K562 (cell line): ENCODE measurements around the gene ITPR1. TPM values are rescaled to one million over a fixed set of nuclear protein-coding genes. Genes with fewer than 3 reads are reported as not detected.

ENCODE experiments used
- CTBP1 ChIP-seq: fragments of 450-650 bp; IDR thresholded peaks from 2 replicates; pipeline ENCODE4 v1.6.1; 2016; ENCODE audit warnings: borderline replicate concordance
- DPF2 ChIP-seq: fragments of 450-650 bp; IDR thresholded peaks from 2 replicates; pipeline ENCODE4 v1.6.1; 2016
- FOXJ3 ChIP-seq: sonication (generic); formaldehyde crosslinking; IDR thresholded peaks from 2 replicates; pipeline ENCODE4 v1.4.0; 2020; ENCODE audit warnings: mild to moderate bottlenecking, missing genetic modification reagents
- FUS ChIP-seq: fragments of 200-400 bp; formaldehyde crosslinking; optimal IDR thresholded peaks from 2 replicates; pipeline ENCODE3; 2017; ENCODE audit warnings: low read depth, low read length
- GATA2 ChIP-seq: sonication (generic); formaldehyde crosslinking; IDR thresholded peaks from 2 replicates; pipeline ENCODE4 v1.4.0; 2020; ENCODE audit warnings: mild to moderate bottlenecking, missing genetic modification reagents
- NFXL1 ChIP-seq: fragments of 450-650 bp; formaldehyde crosslinking; IDR thresholded peaks from 2 replicates; pipeline ENCODE4 v1.4.0; 2021; ENCODE audit warnings: mild to moderate bottlenecking
- SRSF7 ChIP-seq: fragments of 200-400 bp; formaldehyde crosslinking; optimal IDR thresholded peaks from 2 replicates; pipeline ENCODE3; 2017; ENCODE audit warnings: mild to moderate bottlenecking, low read depth, low read length
- TBL1XR1 ChIP-seq, 2 experiments: IDR thresholded peaks; 2 replicates each; pipeline ENCODE4 v1.6.1; 2012; ENCODE audit warnings: improper control_type of control experiment in 2 of 2, low read length in 2 of 2, mild to moderate bottlenecking in 1 of 2
- ZNF239 ChIP-seq: fragments of 250-450 bp; sonication (Bioruptor Pico); IDR thresholded peaks from 2 replicates; pipeline ENCODE4 v1.4.0; 2020; ENCODE audit warnings: mild to moderate bottlenecking
- ZNF24 ChIP-seq: fragments of 450-650 bp; IDR thresholded peaks from 2 replicates; pipeline ENCODE4 v1.6.1; 2016
- ZNF764 ChIP-seq: fragments of 250-450 bp; sonication (Bioruptor Pico); IDR thresholded peaks from 2 replicates; pipeline ENCODE4 v1.4.0; 2020; ENCODE audit warnings: low read depth, mild to moderate bottlenecking, moderate library complexity
- polyA plus RNA-seq, 8 experiments: library from polyadenylated mRNA; depleted of rRNA in 4 of 8; stranded (reverse) in 5 of 8; unstranded in 3 of 8; fragments of >200 nt; fragmentation: Nextera tagmentation in 2 of 8; fragmentation: Illumina TruSeq in 1 of 8; extraction: Ambion mirVana in 2 of 8; extraction: Trizol in 1 of 8; gene quantifications; 2 replicates each; pipeline versions ENCODE4 v1.2.1 to v1.2.3, GENCODE V29; 2011 to 2014; ENCODE audit warnings: inconsistent platforms in 1 of 8, missing spikeins in 1 of 8
- total RNA-seq, 7 experiments: library from RNA; depleted of rRNA in 6 of 7; stranded (reverse); fragments of >200 nt in 6 of 7; fragmentation: Illumina TruSeq in 2 of 7; extraction: Trizol in 2 of 7; gene quantifications; 2 replicates each; pipeline versions ENCODE4 v1.2.1 to v1.2.3, GENCODE V29; 2011 to 2021; ENCODE audit warnings: low replicate concordance in 1 of 7
- TF ChIP-seq, protein P1 (sequence below): fragments of 200-800 bp; sonication (Bioruptor generic); IDR thresholded peaks from 2 replicates; pipeline ENCODE4 v1.6.1; 2016; ENCODE audit warnings: missing genetic modification characterization, missing compliant biosample characterization
- TF ChIP-seq, protein P2 (sequence below), 2 experiments: fragments of 450-650 bp in 1 of 2; sonication (generic) in 1 of 2; formaldehyde crosslinking in 1 of 2; IDR thresholded peaks in 1 of 2; conservative IDR thresholded peaks in 1 of 2; 2 replicates each; pipeline versions ENCODE4 v1.6.1 to v1.8.1; 2016 to 2023; ENCODE audit warnings: mild to moderate bottlenecking in 2 of 2, moderate library complexity in 2 of 2, inconsistent platforms in 1 of 2, missing genetic modification reagents in 1 of 2
- TF ChIP-seq, protein P3 (sequence below): fragments of 250-450 bp; sonication (Bioruptor Pico); IDR thresholded peaks from 2 replicates; pipeline ENCODE4 v1.4.0; 2020

ITPR1 gene
- total and polyA plus RNA-seq, 9 of the 15 experiments (the other 6 are each of a cell fraction or from before 2014, with no cell fraction given), result 22.4 to 40.0 (median 27.4) TPM

DNA sequence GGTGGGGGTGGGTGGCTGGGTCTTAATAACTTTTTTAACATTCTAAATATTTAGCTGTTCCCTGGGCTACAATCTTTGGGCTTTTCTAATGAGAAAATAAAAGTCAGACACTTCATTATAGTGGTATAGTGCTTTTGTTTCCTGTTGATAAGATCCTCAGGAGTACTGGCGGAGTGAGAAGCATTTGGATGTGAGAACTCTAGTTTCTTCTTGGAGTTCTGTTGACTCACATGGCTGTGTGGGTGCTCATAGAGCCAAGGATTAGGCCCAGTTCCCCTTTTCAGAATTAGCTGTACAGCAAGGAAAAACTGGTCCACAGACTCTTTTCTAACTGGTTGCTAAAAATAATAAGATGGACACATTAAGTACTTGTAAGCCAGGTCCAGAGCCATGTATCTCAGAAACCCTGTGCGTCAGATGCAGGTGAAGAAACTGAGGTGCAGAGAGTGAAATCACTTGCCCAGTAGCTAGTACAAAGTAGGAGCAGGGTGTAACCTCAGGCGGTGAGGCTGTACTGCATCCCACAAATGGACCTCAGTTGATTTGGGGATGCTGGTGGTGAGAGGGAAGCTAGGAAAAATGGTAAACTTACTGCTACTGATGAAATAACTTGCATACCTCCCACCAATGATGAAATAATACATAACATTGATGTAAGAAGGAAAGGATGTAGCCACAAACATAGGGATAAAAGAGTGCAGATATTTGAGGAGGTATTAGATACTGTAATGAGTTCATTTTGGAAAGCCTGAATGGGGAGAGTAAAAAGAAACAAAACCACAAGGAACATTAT is 2.3 kb downstream of the ITPR1 start (continued):
- TF ChIP-seq ZNF24, result 0 out of 2 replicates have a peak, but pooled peaks have one; percentile 18
- no peak for TF ChIP-seq TBL1XR1 (IDR thresholded peaks at IDR 0.05; ENCODE audit: low read length in 2 of 2)
- TF ChIP-seq ZNF764 (CRISPR knock-in tag), result no peak
- TF ChIP-seq DPF2, result peak; percentile 48; the same call in 1 of the 2 replicates
- TF ChIP-seq FOXJ3 (CRISPR knock-in tag), result 0 out of 2 replicates have a peak, but pooled peaks have one; percentile 21
- TF ChIP-seq, protein P1, sequence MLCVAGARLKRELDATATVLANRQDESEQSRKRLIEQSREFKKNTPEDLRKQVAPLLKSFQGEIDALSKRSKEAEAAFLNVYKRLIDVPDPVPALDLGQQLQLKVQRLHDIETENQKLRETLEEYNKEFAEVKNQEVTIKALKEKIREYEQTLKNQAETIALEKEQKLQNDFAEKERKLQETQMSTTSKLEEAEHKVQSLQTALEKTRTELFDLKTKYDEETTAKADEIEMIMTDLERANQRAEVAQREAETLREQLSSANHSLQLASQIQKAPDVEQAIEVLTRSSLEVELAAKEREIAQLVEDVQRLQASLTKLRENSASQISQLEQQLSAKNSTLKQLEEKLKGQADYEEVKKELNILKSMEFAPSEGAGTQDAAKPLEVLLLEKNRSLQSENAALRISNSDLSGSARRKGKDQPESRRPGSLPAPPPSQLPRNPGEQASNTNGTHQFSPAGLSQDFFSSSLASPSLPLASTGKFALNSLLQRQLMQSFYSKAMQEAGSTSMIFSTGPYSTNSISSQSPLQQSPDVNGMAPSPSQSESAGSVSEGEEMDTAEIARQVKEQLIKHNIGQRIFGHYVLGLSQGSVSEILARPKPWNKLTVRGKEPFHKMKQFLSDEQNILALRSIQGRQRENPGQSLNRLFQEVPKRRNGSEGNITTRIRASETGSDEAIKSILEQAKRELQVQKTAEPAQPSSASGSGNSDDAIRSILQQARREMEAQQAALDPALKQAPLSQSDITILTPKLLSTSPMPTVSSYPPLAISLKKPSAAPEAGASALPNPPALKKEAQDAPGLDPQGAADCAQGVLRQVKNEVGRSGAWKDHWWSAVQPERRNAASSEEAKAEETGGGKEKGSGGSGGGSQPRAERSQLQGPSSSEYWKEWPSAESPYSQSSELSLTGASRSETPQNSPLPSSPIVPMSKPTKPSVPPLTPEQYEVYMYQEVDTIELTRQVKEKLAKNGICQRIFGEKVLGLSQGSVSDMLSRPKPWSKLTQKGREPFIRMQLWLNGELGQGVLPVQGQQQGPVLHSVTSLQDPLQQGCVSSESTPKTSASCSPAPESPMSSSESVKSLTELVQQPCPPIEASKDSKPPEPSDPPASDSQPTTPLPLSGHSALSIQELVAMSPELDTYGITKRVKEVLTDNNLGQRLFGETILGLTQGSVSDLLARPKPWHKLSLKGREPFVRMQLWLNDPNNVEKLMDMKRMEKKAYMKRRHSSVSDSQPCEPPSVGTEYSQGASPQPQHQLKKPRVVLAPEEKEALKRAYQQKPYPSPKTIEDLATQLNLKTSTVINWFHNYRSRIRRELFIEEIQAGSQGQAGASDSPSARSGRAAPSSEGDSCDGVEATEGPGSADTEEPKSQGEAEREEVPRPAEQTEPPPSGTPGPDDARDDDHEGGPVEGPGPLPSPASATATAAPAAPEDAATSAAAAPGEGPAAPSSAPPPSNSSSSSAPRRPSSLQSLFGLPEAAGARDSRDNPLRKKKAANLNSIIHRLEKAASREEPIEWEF (CRISPR knock-in tag), result no peak
- TF ChIP-seq CTBP1, result peak; percentile 70
- TF ChIP-seq ZNF239 (CRISPR knock-in tag), result no peak
- TF ChIP-seq, protein P2, sequence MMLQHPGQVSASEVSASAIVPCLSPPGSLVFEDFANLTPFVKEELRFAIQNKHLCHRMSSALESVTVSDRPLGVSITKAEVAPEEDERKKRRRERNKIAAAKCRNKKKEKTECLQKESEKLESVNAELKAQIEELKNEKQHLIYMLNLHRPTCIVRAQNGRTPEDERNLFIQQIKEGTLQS (IDR thresholded peaks at IDR 0.05), result peak; percentile 69; the same call in 1 of the 2 replicates
- TF ChIP-seq, protein P2 (CRISPR knock-in tag; conservative IDR thresholded peaks at IDR 0.05), result no peak
- TF ChIP-seq NFXL1 (CRISPR knock-in tag), result peak; percentile 3; the same call in 1 of the 2 replicates
- 0 out of 2 replicates have a peak, but pooled peaks have one; percentile 17 for TF ChIP-seq GATA2
- TF ChIP-seq, protein P3, sequence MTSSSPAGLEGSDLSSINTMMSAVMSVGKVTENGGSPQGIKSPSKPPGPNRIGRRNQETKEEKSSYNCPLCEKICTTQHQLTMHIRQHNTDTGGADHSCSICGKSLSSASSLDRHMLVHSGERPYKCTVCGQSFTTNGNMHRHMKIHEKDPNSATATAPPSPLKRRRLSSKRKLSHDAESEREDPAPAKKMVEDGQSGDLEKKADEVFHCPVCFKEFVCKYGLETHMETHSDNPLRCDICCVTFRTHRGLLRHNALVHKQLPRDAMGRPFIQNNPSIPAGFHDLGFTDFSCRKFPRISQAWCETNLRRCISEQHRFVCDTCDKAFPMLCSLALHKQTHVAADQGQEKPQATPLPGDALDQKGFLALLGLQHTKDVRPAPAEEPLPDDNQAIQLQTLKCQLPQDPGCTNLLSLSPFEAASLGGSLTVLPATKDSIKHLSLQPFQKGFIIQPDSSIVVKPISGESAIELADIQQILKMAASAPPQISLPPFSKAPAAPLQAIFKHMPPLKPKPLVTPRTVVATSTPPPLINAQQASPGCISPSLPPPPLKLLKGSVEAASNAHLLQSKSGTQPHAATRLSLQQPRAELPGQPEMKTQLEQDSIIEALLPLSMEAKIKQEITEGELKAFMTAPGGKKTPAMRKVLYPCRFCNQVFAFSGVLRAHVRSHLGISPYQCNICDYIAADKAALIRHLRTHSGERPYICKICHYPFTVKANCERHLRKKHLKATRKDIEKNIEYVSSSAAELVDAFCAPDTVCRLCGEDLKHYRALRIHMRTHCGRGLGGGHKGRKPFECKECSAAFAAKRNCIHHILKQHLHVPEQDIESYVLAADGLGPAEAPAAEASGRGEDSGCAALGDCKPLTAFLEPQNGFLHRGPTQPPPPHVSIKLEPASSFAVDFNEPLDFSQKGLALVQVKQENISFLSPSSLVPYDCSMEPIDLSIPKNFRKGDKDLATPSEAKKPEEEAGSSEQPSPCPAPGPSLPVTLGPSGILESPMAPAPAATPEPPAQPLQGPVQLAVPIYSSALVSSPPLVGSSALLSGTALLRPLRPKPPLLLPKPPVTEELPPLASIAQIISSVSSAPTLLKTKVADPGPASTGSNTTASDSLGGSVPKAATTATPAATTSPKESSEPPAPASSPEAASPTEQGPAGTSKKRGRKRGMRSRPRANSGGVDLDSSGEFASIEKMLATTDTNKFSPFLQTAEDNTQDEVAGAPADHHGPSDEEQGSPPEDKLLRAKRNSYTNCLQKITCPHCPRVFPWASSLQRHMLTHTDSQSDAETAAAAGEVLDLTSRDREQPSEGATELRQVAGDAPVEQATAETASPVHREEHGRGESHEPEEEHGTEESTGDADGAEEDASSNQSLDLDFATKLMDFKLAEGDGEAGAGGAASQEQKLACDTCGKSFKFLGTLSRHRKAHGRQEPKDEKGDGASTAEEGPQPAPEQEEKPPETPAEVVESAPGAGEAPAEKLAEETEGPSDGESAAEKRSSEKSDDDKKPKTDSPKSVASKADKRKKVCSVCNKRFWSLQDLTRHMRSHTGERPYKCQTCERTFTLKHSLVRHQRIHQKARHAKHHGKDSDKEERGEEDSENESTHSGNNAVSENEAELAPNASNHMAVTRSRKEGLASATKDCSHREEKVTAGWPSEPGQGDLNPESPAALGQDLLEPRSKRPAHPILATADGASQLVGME (CRISPR knock-in tag), result 0 out of 2 replicates have a peak, but pooled peaks have one; percentile 23
- no peak for TF ChIP-seq FUS
- no peak for TF ChIP-seq SRSF7
